Measurements from ENCODE around the gene FAF2.

DNA sequence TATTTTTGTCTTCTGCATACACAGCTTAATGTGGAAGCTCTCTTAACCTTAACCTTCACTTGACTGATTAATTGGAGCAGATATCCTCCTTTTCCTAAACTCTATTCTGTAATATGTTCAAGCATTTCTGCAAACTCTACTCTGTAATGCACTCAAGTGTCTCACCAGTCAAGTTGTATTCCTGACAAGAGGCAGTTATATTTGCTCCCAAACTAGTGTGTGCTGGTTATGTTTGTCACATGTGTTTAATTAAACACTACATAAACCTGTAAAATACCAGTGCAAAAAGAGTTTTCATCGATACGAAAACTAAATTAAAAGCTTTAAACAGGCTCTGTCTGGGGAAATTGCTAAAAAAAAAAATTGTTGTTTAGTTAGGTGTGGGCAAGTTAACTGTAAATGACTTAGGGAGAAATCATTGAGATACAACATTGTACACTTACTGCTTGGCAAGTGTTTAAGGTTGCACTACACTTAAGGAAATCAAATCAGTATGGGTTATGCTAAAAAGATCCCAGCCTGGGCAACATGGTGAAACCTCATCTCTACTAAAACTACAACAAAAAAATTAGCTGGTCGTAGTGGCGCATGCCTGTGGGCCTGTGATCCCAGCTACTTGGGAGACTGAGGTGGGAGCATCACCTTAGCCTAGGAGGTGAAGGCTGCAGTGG is 6.7 kb downstream of the FAF2 start:
- TF ChIP-seq, protein P1, sequence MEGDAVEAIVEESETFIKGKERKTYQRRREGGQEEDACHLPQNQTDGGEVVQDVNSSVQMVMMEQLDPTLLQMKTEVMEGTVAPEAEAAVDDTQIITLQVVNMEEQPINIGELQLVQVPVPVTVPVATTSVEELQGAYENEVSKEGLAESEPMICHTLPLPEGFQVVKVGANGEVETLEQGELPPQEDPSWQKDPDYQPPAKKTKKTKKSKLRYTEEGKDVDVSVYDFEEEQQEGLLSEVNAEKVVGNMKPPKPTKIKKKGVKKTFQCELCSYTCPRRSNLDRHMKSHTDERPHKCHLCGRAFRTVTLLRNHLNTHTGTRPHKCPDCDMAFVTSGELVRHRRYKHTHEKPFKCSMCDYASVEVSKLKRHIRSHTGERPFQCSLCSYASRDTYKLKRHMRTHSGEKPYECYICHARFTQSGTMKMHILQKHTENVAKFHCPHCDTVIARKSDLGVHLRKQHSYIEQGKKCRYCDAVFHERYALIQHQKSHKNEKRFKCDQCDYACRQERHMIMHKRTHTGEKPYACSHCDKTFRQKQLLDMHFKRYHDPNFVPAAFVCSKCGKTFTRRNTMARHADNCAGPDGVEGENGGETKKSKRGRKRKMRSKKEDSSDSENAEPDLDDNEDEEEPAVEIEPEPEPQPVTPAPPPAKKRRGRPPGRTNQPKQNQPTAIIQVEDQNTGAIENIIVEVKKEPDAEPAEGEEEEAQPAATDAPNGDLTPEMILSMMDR (IDR thresholded peaks at IDR 0.05; ENCODE audit: extremely low read depth in 1 of 2, insufficient read depth in 1 of 2, low read depth in 1 of 2, low read length in 2 of 2): no peak
- no peak for TF ChIP-seq POLR2A (IDR thresholded peaks at IDR 0.05; ENCODE audit: low read depth, low read length)
- no peak for TF ChIP-seq MYC (IDR thresholded peaks at IDR 0.05; ENCODE audit: low read depth, low read length)
- no peak for TF ChIP-seq POLR2AphosphoS5 (IDR thresholded peaks at IDR 0.05; ENCODE audit: insufficient read depth, low read depth, low read length)

All from endothelial cell of umbilical vein (primary cell).